HG03439 (cell line): Measurements from ENCODE around the gene PNMA1.

Experiments used
- ATAC-seq: cut with Tn5 transposase; IDR thresholded peaks from one replicate; pipeline ENCODE4 v1.9.1; 2021; ENCODE audit warnings: mild to moderate bottlenecking, moderate library complexity; ENCODE audit not compliant: unreplicated experiment

The PNMA1 gene

DNA sequence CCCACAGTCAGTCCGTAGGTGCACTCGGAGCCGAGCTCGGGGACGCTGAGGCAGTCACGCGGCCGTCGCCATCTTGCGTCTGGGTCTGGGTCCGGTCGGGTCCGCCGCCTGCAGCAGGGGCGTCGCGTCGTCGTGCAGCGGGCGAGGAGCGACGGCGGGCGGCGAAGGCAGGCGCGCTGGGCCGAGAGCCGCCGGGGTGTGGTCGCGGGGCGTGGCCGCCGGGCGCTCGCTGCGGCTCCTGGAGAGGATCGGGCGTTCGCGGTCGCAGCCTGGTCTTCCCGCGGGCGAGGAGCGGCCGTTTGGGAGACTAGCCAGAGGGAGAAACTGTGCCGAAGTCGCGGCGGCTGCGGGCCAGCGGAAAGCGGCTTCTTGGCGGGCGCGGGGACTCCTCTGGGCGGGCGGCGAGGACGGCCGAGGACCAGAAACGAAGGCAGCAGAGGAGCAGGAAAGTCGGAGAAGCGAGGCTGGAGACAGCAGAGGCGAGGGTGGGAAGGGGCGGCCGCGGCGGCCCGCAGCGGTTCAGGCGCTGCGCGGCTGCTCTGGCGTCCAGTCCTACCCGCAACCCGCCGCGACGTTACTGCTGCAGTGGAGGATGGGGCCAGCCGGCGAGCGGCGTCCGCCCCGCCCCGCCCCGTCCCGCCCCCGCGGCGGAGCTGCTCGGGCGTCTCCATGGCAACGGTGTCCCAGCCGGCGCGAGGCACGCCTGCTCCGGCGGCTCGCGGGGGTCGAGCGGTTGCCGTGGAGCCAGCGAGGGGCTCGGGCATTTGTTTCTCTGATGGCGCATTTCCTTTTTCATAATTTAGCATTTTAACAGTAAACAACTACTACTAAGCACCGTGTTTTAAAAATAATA is at the start of gene PNMA1:
TSS of gene PNMA1 (minus strand) at position 582 of the 853 bp plus-strand sequence. CDS start 745 bp downstream, outside the sequence.
- ATAC-seq: peak; percentile 75

- no peak for ATAC-seq
These were observed 49.2 kb upstream of the PNMA1 start for GRCh38 chr14:73763396-73763795.

GRCh38 chr14:73762375-73762822 is 48.2 kb upstream of the PNMA1 start:
- no peak for ATAC-seq

DNA sequence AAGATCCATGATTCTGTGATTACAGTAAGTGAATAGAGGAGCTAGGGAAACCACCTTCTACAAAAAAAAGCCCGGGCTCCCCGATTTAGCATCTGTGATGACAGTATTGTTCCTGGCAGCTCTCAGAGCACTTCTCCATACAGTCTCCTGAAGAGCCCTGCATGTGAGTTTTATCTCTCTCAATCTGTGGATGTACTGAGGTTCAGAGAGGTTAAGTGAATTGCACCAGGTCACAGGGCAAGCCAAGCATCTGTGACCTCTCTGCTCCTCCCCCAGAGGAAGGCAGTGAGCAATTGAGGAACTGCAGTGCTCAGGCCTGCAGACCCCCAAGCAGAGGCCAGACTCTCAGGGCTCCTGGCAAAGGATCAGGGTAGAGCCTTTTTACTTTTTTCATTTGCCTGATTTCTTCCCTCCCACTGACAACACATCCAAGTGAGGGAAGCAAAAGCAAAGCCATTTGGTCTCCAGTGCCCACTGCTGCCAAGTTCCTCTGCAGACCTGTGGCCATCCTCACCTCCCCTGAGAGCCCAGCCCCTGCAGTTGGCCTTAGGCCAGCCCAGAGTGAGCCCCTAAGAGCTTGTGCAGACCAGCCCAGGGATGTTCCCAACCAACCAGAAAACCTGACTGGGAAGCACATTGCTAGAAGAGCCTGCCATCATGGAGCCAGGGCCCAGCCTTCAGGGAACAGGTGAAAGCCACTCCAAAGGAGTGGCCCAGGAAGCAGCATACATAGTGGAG is 47.6 kb upstream of the PNMA1 start:
- ATAC-seq: no peak

DNA sequence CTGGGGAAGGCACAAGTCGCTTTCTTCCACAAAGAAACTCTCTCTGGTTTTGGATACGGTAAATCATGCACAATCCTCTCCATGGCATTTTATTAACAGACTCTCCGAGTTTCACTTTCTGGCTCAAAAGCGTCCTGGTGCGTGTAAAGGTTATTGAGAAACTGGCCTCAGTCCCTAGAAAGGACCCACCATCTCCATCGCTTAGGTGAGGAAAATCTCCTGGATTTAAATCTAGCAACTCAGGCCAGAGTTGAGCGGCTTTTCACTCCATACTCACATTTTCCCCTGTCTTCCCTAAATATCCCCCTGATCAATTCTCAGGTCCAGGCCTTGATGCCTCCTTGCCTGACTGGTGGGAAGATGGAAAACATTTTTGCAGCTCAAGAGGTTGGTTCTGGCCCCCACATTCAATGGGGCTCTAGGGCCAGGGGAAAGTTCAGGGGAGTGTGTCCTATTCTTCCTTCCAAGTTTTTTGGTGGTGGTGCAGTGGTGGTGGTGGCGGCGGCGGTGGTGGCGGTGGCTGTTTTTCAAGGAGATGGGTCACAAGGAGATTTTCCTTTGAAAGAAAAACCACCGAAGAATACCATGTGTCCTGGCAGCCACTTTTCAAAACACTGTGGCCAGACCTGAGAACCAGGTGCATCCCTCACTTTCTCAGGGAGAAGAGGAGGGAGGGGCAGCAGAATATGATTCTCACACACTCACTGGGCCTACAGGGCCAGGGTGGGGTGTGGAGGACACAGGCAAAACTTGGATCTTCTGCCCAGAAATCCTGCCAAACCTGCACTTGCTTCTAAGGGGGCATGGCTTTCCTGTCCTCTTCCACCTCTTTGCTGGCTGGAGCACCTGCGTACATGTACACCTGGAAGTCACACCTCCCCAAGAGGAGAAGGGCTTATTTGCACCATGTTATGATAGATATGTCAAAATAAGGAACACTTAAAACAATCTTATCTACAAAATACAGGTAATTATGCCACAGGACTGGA is 46.7 kb upstream of the PNMA1 start:
- ATAC-seq: peak; percentile 0

DNA sequence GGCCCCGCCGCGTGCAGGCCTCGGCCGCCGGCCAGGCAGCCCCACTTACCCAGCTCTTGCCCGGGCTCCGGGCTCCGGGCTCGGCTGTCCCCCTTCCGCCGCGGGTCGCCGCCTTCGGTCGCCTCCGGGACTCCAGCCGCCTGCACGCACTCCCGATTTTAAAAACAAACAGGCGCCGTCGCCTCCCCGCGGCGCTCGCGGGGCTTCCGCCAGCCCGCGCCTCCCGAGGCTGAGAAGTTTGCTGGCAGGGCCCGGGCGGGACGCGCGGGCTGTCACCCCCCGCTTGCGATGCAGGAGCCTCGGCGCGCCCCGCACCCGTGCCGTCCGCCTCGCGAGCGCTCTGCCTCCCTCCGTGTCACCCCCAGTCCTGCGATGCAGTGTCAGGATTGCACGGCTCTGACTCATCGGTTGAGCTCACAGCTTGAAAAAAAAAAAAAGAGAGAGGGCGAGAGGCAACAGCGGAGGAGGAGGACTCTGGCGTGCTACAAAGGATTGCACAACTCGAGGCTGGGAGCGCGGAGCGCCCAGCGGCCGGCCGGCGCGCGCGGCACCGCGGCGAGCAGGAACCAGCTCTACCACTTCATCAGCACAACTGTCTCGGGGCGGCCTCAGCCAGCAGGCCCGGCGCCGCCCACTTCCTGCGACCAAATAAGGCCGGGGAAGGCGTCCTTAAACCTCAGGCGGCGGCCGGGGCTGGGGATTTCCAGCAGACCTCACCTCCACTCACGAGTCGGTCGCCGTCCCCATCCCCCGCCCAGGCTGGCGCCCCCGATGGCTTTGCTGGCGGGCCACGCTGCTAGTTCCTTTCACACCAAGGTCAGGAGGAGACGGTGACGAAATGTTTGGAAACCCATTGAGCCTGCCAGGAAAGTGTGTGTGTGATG is 45.8 kb upstream of the PNMA1 start:
- peak; percentile 60 for ATAC-seq

DNA sequence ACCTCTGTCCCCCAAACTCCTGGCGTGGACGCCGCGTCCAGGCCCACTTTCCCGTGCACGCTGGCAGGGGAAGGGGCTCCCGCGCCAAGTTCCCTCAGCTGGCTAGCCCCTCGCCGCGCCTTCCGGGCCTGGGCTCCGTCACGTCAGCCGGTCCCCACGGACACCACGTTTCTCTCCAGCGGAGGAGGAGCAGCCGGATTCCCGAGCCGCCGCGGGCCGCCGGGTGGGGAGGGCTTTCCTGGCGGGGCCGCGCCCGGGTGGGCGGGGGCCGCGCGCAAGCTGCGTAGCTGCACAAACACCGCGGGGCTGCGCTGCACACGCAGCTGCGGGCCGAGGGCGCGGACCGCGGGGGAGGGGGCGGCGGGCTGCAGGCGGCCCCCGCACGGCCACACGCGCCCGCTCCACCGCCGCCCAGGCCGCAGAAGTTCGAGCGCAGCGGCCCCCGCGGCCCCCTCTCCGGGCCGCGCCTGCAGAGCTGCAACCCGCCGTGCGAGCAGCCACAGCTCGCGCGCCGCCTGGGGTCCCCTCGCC is 45.1 kb upstream of the PNMA1 start:
- ATAC-seq: no peak

- no peak for ATAC-seq
These were observed 44.4 kb upstream of the PNMA1 start for GRCh38 chr14:73758392-73759182.

- no peak for ATAC-seq
These were observed 43.8 kb upstream of the PNMA1 start for GRCh38 chr14:73757876-73758391.

DNA sequence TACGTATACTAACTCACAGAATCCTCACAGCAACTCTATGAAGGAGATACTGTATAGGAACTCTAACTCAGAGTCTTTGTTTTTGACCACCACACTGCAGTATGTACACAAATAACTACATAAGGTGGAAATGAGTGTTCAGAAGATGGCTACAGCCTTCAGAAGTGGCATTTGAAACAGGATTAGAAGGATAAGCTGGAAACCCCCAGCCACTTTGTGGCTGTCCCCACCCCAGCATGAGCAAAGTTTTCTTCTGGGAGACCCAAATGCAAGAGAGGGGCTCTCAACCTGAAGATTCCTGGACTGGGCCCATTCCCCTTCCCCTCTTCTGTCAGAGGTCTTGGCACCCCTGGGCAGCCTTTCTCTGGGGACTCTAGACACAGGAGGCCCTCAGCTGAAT is 43.2 kb upstream of the PNMA1 start:
- ATAC-seq: no peak

GRCh38 chr14:73755434-73756014 is 41.3 kb upstream of the PNMA1 start:
- no peak for ATAC-seq

- ATAC-seq: no peak
These were observed 40.8 kb upstream of the PNMA1 start for GRCh38 chr14:73754911-73755360.

GRCh38 chr14:73753887-73754795 is 40.0 kb upstream of the PNMA1 start:
- ATAC-seq: no peak

DNA sequence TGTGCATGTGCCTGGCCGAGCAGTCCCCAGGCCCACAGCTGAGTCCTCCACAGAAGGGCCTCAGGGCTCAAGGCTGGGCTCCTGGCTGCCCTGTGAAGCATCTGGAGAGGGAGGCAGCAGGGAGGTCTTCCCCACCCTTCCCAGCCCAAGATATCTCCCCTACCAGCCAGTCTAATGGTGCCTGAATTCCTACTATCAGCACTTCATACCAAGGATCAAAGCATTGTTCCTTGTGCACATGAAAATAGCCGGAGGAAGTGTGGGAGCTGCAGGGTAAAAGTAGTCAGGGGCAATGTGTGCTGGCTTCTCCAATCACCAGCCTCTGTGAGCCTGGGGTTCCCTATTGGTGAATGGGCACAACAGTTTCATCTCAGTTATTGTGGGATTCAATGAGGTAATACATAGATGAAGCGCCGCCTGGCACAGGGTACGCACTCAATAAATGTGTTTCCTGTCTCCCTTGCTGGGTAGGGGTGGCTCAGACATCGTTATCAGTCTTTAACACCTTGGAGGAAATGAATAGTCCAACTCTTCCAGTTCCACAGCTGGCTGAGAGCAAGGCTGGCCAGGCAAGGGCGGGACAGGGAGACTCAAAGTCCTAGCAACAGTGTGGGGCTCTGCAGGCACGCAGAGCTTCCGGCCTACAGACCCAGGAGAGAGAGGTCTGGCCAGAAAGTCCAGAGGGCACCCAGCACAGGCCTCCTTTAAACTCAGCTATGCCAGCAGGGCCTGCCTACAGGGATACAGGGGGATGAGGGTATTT is 39.1 kb upstream of the PNMA1 start:
- ATAC-seq: no peak

DNA sequence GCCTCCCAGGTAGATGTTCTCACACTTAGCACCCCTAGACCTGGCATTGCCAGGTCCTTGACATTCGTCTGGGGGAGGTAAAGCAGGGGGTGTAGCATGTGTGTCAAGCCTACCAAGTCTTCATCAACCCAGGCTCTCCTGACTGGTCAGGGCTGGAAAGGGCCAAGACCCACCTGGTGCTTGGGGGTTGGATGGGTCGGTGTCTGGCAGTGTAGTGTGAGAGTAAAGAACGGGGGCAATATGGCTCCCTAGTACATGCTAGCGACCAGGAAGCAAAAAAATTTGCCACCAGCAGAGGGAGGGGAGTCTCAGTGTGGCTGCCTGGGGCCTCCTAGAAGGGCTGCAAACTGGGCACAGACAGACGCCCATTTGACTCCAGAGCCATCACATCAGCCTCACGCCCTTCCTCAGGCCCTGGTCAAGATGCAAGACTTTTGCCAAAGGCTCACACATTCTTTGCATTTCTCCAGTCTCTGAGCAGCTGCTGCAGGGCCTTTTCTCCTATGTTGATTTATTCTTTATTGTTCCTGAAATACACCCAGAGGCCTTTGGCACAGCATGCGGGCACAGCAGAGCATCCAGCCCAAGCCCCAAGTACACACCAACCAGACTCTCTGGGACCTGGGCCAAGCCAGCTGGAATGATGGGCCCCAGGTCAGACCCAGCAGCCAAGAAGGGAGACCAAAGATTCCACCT is 38.3 kb upstream of the PNMA1 start:
- no peak for ATAC-seq
